Measurements from ENCODE around the gene BORCS5.

Gene BORCS5

GRCh38 chr12:12502815-12503151, 145.9 kb downstream of the BORCS5 start:
- no peak for TF ChIP-seq CTCF (IDR thresholded peaks at IDR 0.05; ENCODE audit: low read depth, low read length)

GRCh38 chr12:12503384-12504078, 146.7 kb downstream of the BORCS5 start:
- no peak overlapping the region for H3K27ac ChIP-seq
- 0 out of 2 replicates have a peak, but pooled peaks have one; percentile 8 for TF ChIP-seq CTCF (IDR thresholded peaks at IDR 0.05; ENCODE audit: low read depth, low read length)
- H3K9me3 ChIP-seq (ENCODE audit: severe bottlenecking), result no peaks in the 10 kb centered on the region
- H3K4me3 ChIP-seq (ENCODE audit: low read depth, low read length), result no peak overlapping the region
- DNase-seq, result peak; percentile 24
- no peaks in the 10 kb centered on the region for H3K27me3 ChIP-seq (ENCODE audit: insufficient read depth, low read depth, severe bottlenecking)
- no peaks in the 10 kb centered on the region for H3K36me3 ChIP-seq

More at GRCh38 chr12:12502815-12503151, 145.9 kb downstream of the BORCS5 start:
- Histone ChIP-seq H3K36me3 (no peaks in the 10 kb centered on the region), H3K27ac (no peak overlapping the region), H3K27me3 (ENCODE audit: insufficient read depth, low read depth, severe bottlenecking) (no peaks in the 10 kb centered on the region), H3K4me3 (ENCODE audit: low read depth, low read length) (no peak overlapping the region), H3K9me3 (ENCODE audit: severe bottlenecking) (no peaks in the 10 kb centered on the region)
- no peak for DNase-seq

- Histone ChIP-seq H3K27me3 (ENCODE audit: insufficient read depth, low read depth, severe bottlenecking) (no peaks in the 10 kb centered on the region), H3K36me3 (no peaks in the 10 kb centered on the region), H3K9me3 (ENCODE audit: severe bottlenecking) (no peaks in the 10 kb centered on the region), H3K4me3 (ENCODE audit: low read depth, low read length) (no peak overlapping the region), H3K27ac (no peak overlapping the region)
- no peak for DNase-seq
- TF ChIP-seq CTCF (IDR thresholded peaks at IDR 0.05; ENCODE audit: low read depth, low read length), result no peak
Measured at GRCh38 chr12:12505544-12506495, 148.9 kb downstream of the BORCS5 start.

- no peak for DNase-seq
- no peaks in the 10 kb centered on the region for H3K27me3 ChIP-seq (ENCODE audit: insufficient read depth, low read depth, severe bottlenecking)
- H3K4me3 ChIP-seq (ENCODE audit: low read depth, low read length), result no peak overlapping the region
- no peaks in the 10 kb centered on the region for H3K9me3 ChIP-seq (ENCODE audit: severe bottlenecking)
- no peak overlapping the region for H3K27ac ChIP-seq
- H3K36me3 ChIP-seq, result no peaks in the 10 kb centered on the region
- TF ChIP-seq CTCF (IDR thresholded peaks at IDR 0.05; ENCODE audit: low read depth, low read length), result no peak
Measured at GRCh38 chr12:12506496-12506890, 149.6 kb downstream of the BORCS5 start.

GRCh38 chr12:12507121-12507520, 150.2 kb downstream of the BORCS5 start:
- no peaks in the 10 kb centered on the region for H3K27me3 ChIP-seq (ENCODE audit: insufficient read depth, low read depth, severe bottlenecking)
- no peak overlapping the region for H3K27ac ChIP-seq
- no peaks in the 10 kb centered on the region for H3K36me3 ChIP-seq
- no peak for TF ChIP-seq CTCF (IDR thresholded peaks at IDR 0.05; ENCODE audit: low read depth, low read length)
- no peak for DNase-seq
- H3K4me3 ChIP-seq (ENCODE audit: low read depth, low read length), result no peak overlapping the region
- H3K9me3 ChIP-seq (ENCODE audit: severe bottlenecking), result no peaks in the 10 kb centered on the region
